Body of pancreas (tissue), 4 donors: ENCODE measurements around the gene EFS. TPM values are rescaled to one million over a fixed set of nuclear protein-coding genes. Genes with fewer than 3 reads are reported as not detected.

Source experiments
- ATAC-seq: fragments of 150-250 bp; one replicate; pipeline ENCODE4 v1.9.1; 2016
- DNase-seq, 4 donors: peaks; one replicate each; pipeline ENCODE4 v3.0.0-alpha.2; 2019
- H3K27ac ChIP-seq, 4 donors: fragments of 200-600 bp; sonication (generic); 1 replicate in 3 of 4; 2 replicates in 1 of 4; pipeline versions ENCODE4 v1.5.1 to v1.6.1; 2016 to 2019; ENCODE audit warnings: mild to moderate bottlenecking in 1 of 4, mixed read lengths in 1 of 4, moderate library complexity in 1 of 4
- H3K27me3 ChIP-seq, 2 donors: fragments of 200-600 bp; sonication (generic); one replicate each; pipeline ENCODE4 v1.6.0; 2016; ENCODE audit warnings: mild to moderate bottlenecking in 1 of 2
- H3K36me3 ChIP-seq, 2 donors: fragments of 200-600 bp; sonication (generic); replicated peaks in 1 of 2; 2 replicates each; pipeline ENCODE4 v1.5.1; 2016; ENCODE audit warnings: low read depth in 2 of 2; ENCODE audit not compliant: insufficient read depth in 1 of 2
- H3K4me1 ChIP-seq: fragments of 200-600 bp; sonication (generic); one replicate; pipeline ENCODE4 v1.6.0; 2016
- H3K4me3 ChIP-seq, 2 donors: fragments of 200-600 bp; sonication (generic); 1 replicate in 1 of 2; 2 replicates in 1 of 2; pipeline ENCODE4 v1.5.1; 2016 to 2019
- H3K9me3 ChIP-seq, 3 donors: fragments of 200-600 bp; sonication (generic); 1 replicate in 2 of 3; 2 replicates in 1 of 3; pipeline ENCODE4 v1.5.1; 2016
- CTCF ChIP-seq, 7 experiments: fragments of 450-650 bp in 4 of 7; fragments of 200-600 bp in 3 of 7; sonication (generic) in 3 of 7; IDR thresholded peaks; one replicate each; pipeline ENCODE4 v1.5.1; 2016 to 2019; ENCODE audit warnings: antibody characterized with exemption in 7 of 7
- POLR2A ChIP-seq, 3 donors: fragments of 450-650 bp; IDR thresholded peaks; one replicate each; pipeline ENCODE4 v1.6.1; 2016; ENCODE audit warnings: antibody characterized with exemption in 3 of 3, mild to moderate bottlenecking in 2 of 3
- WGBS, 2 donors: methylation state at CpG; one replicate each; pipeline ENCODE4 v1.1.5; 2017; 5-methylcytosine and 5-hydroxymethylcytosine counted together
- intact Hi-C: fragments of 100-400 bp; cut with DNase I; formaldehyde crosslinking; loops from one replicate; pipeline ENCODE4 v1.15.1; 2023
- total RNA-seq, 2 donors: library from RNA; depleted of rRNA; stranded (reverse); fragments of >200 nt; gene quantifications; one replicate each; pipeline ENCODE4 v1.1.0, GENCODE V29; 2016

The EFS gene
- total RNA-seq, 2 donors from 2014 or later: 0.99 to 1.3 TPM

GRCh38 chr14:23382731-23383440, 17.9 kb upstream of the EFS start:
- intact Hi-C loops: no loop called here
- no peak for TF ChIP-seq POLR2A (IDR thresholded peaks at IDR 0.05)
- TF ChIP-seq CTCF (IDR thresholded peaks at IDR 0.05): no peak
- H3K4me1 ChIP-seq: peaks cover 20% of the 10 kb centered on the region
- DNase-seq (no peak), ATAC-seq (no peak)
- no peaks in the 10 kb centered on the region for H3K9me3 ChIP-seq
- 66 to 76% methylated on average over 10 of the region's 10 CpGs for WGBS, 2 donors
- no peaks in the 10 kb centered on the region for H3K36me3 ChIP-seq
- H3K4me3 ChIP-seq: no peak overlapping the region
- H3K27me3 ChIP-seq: no peaks in the 10 kb centered on the region
- H3K27ac ChIP-seq: no peak overlapping the region

GRCh38 chr14:23382276-23382675, 17.3 kb upstream of the EFS start:
- TF ChIP-seq CTCF (IDR thresholded peaks at IDR 0.05): no peak
- TF ChIP-seq POLR2A (IDR thresholded peaks at IDR 0.05): no peak
- DNase-seq (no peak), ATAC-seq (no peak)

GRCh38 chr14:23381871-23382270, 16.9 kb upstream of the EFS start:
- ATAC-seq (no peak), DNase-seq (no peak)
- Histone ChIP-seq H3K4me3 (no peak overlapping the region), H3K27me3 (no peaks in the 10 kb centered on the region), H3K9me3 (no peaks in the 10 kb centered on the region), H3K36me3 (no peaks in the 10 kb centered on the region), H3K27ac (no peak overlapping the region), H3K4me1 (peaks cover 20% of the 10 kb centered on the region)
- intact Hi-C loops: no loop called here
- TF ChIP-seq CTCF (IDR thresholded peaks at IDR 0.05) (no peak), POLR2A (IDR thresholded peaks at IDR 0.05) (no peak)
- 50 to 58% methylated on average over 3 of the region's 3 CpGs for WGBS, 2 donors

More at GRCh38 chr14:23382276-23382675, 17.3 kb upstream of the EFS start:
- Histone ChIP-seq H3K27ac (no peak overlapping the region), H3K4me1 (peaks cover 20% of the 10 kb centered on the region), H3K4me3 (no peak overlapping the region), H3K36me3 (no peaks in the 10 kb centered on the region), H3K27me3 (no peaks in the 10 kb centered on the region), H3K9me3 (no peaks in the 10 kb centered on the region)
- WGBS, 2 donors: 100% methylated on average over 4 of the region's 6 CpGs; no CpG with 5 or more reads in 1 of the 2 donors
- intact Hi-C loops: no loop called here

GRCh38 chr14:23380976-23381375, 16.0 kb upstream of the EFS start:
- 77 to 84% methylated on average over 4 of the region's 4 CpGs for WGBS, 2 donors
- Histone ChIP-seq H3K36me3 (no peaks in the 10 kb centered on the region), H3K4me3 (no peak overlapping the region), H3K27me3 (no peaks in the 10 kb centered on the region), H3K4me1 (peaks cover 15% of the 10 kb centered on the region), H3K9me3 (no peaks in the 10 kb centered on the region), H3K27ac (no peak overlapping the region)
- ATAC-seq: no peak
- DNase-seq: no peak
- TF ChIP-seq CTCF (IDR thresholded peaks at IDR 0.05) (no peak), POLR2A (IDR thresholded peaks at IDR 0.05) (no peak)
- intact Hi-C loops: no loop called here
